Transverse colon (tissue), 4 donors: ENCODE results near the gene FBN2. TPM values are rescaled to one million over a fixed set of nuclear protein-coding genes. Genes with fewer than 3 reads are reported as not detected.

Experiments used
- DNase-seq: peaks from one replicate; pipeline ENCODE4 v3.0.0-alpha.2; 2019
- H3K27ac ChIP-seq, 4 donors: fragments of 200-600 bp; sonication (generic); 2 replicates each; pipeline ENCODE4 v1.5.1; 2016 to 2018; ENCODE audit warnings: inconsistent platforms in 4 of 4
- H3K27me3 ChIP-seq: fragments of 200-600 bp; sonication (generic); 2 replicates; pipeline ENCODE4 v1.5.1; 2017; ENCODE audit warnings: inconsistent platforms
- H3K36me3 ChIP-seq, 4 donors: fragments of 200-600 bp; sonication (generic); 2 replicates each; pipeline ENCODE4 v1.5.1; 2017 to 2019; ENCODE audit warnings: inconsistent platforms in 4 of 4
- H3K4me1 ChIP-seq, 4 donors: fragments of 200-600 bp; sonication (generic); 2 replicates each; pipeline ENCODE4 v1.5.1; 2017 to 2020; ENCODE audit warnings: inconsistent platforms in 4 of 4
- H3K4me3 ChIP-seq, 4 donors: fragments of 200-600 bp; sonication (generic); 1 replicate in 1 of 4; 2 replicates in 3 of 4; pipeline versions ENCODE4 v1.5.1 to v1.6.1; 2017 to 2019; ENCODE audit warnings: inconsistent platforms in 4 of 4
- H3K9me3 ChIP-seq, 2 donors: fragments of 200-600 bp; sonication (generic); 2 replicates each; pipeline ENCODE4 v1.5.1; 2017 to 2019; ENCODE audit warnings: inconsistent platforms in 2 of 2
- CTCF ChIP-seq, 5 experiments: fragments of 200-600 bp in 3 of 5; fragments of 450-650 bp in 2 of 5; sonication (generic) in 3 of 5; IDR thresholded peaks; 1 replicate in 2 of 5; 2 replicates in 3 of 5; pipeline ENCODE4 v1.5.1; 2016 to 2017; ENCODE audit warnings: antibody characterized with exemption in 5 of 5, inconsistent platforms in 3 of 5, mild to moderate bottlenecking in 2 of 5, moderate library complexity in 1 of 5
- EP300 ChIP-seq: sonication (generic); formaldehyde crosslinking; IDR thresholded peaks from one replicate; pipeline ENCODE4 v1.6.1; 2017; ENCODE audit warnings: antibody characterized with exemption, low read depth
- POLR2A ChIP-seq: fragments of 450-650 bp; IDR thresholded peaks from one replicate; pipeline ENCODE4 v1.6.1; 2016; ENCODE audit warnings: antibody characterized with exemption, mild to moderate bottlenecking, moderate library complexity
- POLR2AphosphoS5 ChIP-seq, 3 donors: sonication (generic); formaldehyde crosslinking; IDR thresholded peaks; one replicate each; pipeline ENCODE4 v1.6.1; 2016; ENCODE audit warnings: antibody characterized with exemption in 3 of 3
- WGBS, 2 donors: methylation state at CpG; one replicate each; pipeline ENCODE4 v1.1.5; 2018; ENCODE audit warnings: low coverage in 1 of 2; 5-methylcytosine and 5-hydroxymethylcytosine counted together
- in situ Hi-C, 4 donors: fragments of 200-750 bp; cut with MboI; loops; one replicate each; pipeline versions ENCODE4 v1.15.0 to v1.15.1; 2017; ENCODE audit warnings: low sequenced_read_pairs in 3 of 4, low pct_ligation_motif_present in 1 of 4, low pct_unique_long_range_greater_than_20kb in 1 of 4
- intact Hi-C: fragments of 100-400 bp; cut with DNase I; formaldehyde crosslinking; loops from one replicate; pipeline ENCODE4 v1.15.1; 2023; ENCODE audit warnings: low total_unique reads
- total RNA-seq, 4 donors: library from RNA; depleted of rRNA; stranded (reverse); fragments of >200 nt; gene quantifications; one replicate each; pipeline ENCODE4 v1.1.0, GENCODE V29; 2016

FBN2 gene
- total RNA-seq, 4 donors from 2014 or later: 0.79 to 16.1 (median 2.6) TPM

- Histone ChIP-seq H3K4me3 (no peak overlapping the region), H3K4me1 (no peaks in the 10 kb centered on the region), H3K27ac (no peak overlapping the region), H3K27me3 (no peaks in the 10 kb centered on the region), H3K9me3 (no peaks in the 10 kb centered on the region), H3K36me3 (no peaks in the 10 kb centered on the region)
- in situ Hi-C loops (no loop called here), intact Hi-C loops (no loop called here)
- TF ChIP-seq CTCF (IDR thresholded peaks at IDR 0.05) (no peak), POLR2A (no peak), POLR2AphosphoS5 (IDR thresholded peaks at IDR 0.05) (no peak), EP300 (no peak)
- no peak for DNase-seq
- WGBS, 2 donors: 60 to 73% methylated on average over 6 of the region's 6 CpGs
Measured at GRCh38 chr5:128276537-128277216, 261.4 kb downstream of the FBN2 start.

DNA sequence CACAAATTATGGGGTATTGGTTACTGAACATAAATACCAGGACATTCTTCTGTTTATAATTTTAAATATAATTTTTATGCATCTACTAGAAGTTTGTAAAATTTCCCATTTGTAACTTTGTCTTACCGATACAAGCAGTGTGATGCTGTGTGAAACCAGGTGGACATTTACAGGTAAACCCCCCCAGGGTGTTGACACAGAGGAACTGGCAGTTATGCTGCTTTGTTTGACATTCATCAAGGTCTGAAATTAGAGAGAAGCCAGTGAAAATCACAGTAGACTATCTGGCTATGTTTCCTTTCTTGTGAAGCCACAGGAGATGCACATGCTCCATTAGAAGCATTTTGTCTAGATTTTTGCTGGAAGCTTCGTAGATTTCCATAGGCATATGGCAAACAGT is 263.6 kb downstream of the FBN2 start:
- in situ Hi-C loops (no loop called here), intact Hi-C loops (no loop called here)
- WGBS, 2 donors: 83 to 88% methylated on average over 2 of the region's 2 CpGs
- no peaks in the 10 kb centered on the region for H3K27me3 ChIP-seq
- H3K9me3 ChIP-seq: no peaks in the 10 kb centered on the region
- H3K4me3 ChIP-seq: no peak overlapping the region
- TF ChIP-seq EP300: no peak
- no peak for TF ChIP-seq CTCF (IDR thresholded peaks at IDR 0.05)
- no peak for TF ChIP-seq POLR2AphosphoS5 (IDR thresholded peaks at IDR 0.05)
- no peak for TF ChIP-seq POLR2A
- no peaks in the 10 kb centered on the region for H3K4me1 ChIP-seq
- H3K27ac ChIP-seq: no peak overlapping the region
- H3K36me3 ChIP-seq: no peaks in the 10 kb centered on the region
- DNase-seq: no peak

- 74 to 77% methylated on average over 2 to 5 of the region's 5 CpGs for WGBS, 2 donors
Measured at GRCh38 chr5:128273736-128274135, 264.3 kb downstream of the FBN2 start.

GRCh38 chr5:128271859-128272464 is 266.1 kb downstream of the FBN2 start:
- intact Hi-C loops (no loop called here), in situ Hi-C loops (no loop called here)
- no peak for DNase-seq
- Histone ChIP-seq H3K36me3 (no peaks in the 10 kb centered on the region), H3K27me3 (no peaks in the 10 kb centered on the region), H3K9me3 (no peaks in the 10 kb centered on the region), H3K4me3 (no peak overlapping the region), H3K4me1 (no peaks in the 10 kb centered on the region), H3K27ac (no peak overlapping the region)
- WGBS, 2 donors: 37 to 71% methylated on average over 3 to 6 of the region's 6 CpGs
- TF ChIP-seq CTCF (IDR thresholded peaks at IDR 0.05): no peak
- TF ChIP-seq POLR2A: no peak
- TF ChIP-seq POLR2AphosphoS5 (IDR thresholded peaks at IDR 0.05): no peak
- TF ChIP-seq EP300: no peak

More at GRCh38 chr5:128273736-128274135, 264.3 kb downstream of the FBN2 start:
- Histone ChIP-seq H3K27me3 (no peaks in the 10 kb centered on the region), H3K4me1 (no peaks in the 10 kb centered on the region), H3K9me3 (no peaks in the 10 kb centered on the region), H3K4me3 (no peak overlapping the region), H3K36me3 (no peaks in the 10 kb centered on the region), H3K27ac (no peak overlapping the region)
- DNase-seq: no peak
- TF ChIP-seq EP300 (no peak), POLR2AphosphoS5 (IDR thresholded peaks at IDR 0.05) (no peak), CTCF (IDR thresholded peaks at IDR 0.05) (no peak), POLR2A (no peak)
- in situ Hi-C loops: no loop called here
- intact Hi-C loops: no loop called here
